ENCODE measurements around the gene SLC25A53.

The SLC25A53 gene

GRCh38 chrX:104166735-104167436 is 10.1 kb upstream of the SLC25A53 start:
- H3K27ac ChIP-seq (ENCODE audit: low read depth, low read length) = no peak overlapping the region
- no peaks in the 10 kb centered on the region for H3K27me3 ChIP-seq (ENCODE audit: low read length)
- no peak for TF ChIP-seq CTCF (IDR thresholded peaks at IDR 0.05; ENCODE audit: insufficient read depth, low read length, poor library complexity, severe bottlenecking)
- no peak for TF ChIP-seq EZH2phosphoT487 (conservative IDR thresholded peaks at IDR 0.05; ENCODE audit: low read length)
- peak overlapping the region; percentile 91 for H3K4me2 ChIP-seq (ENCODE audit: low read depth, low read length, poor library complexity, severe bottlenecking)
- H3K9me3 ChIP-seq (ENCODE audit: insufficient read depth, low read length) = no peaks in the 10 kb centered on the region
- H4K20me1 ChIP-seq (ENCODE audit: low read depth, low read length) = no peaks in the 10 kb centered on the region
- peak overlapping the region; percentile 26 for H2AFZ ChIP-seq (ENCODE audit: low read depth, low read length, severe bottlenecking)
- peak overlapping the region; percentile 84 for H3K9ac ChIP-seq (ENCODE audit: low read length)
- H3F3A ChIP-seq (ENCODE audit: insufficient read depth) = no peaks in the 10 kb centered on the region
- no peaks in the 10 kb centered on the region for H3K36me3 ChIP-seq (ENCODE audit: low read length)
- H3K79me2 ChIP-seq (ENCODE audit: insufficient read depth, low read length) = peaks cover 47% of the 10 kb centered on the region
- H3K9me2 ChIP-seq (replicated peaks; ENCODE audit: insufficient read depth, low read length) = no peaks in the 10 kb centered on the region
- H3K4me3 ChIP-seq (ENCODE audit: insufficient read depth, low read length, poor library complexity, severe bottlenecking) = peak overlapping the region; percentile 60

GRCh38 chrX:104165894-104166734 is 9.3 kb upstream of the SLC25A53 start, which contains the start of gene FAM199X:
TSS of gene FAM199X (plus strand) at chrX:104166453. CDS start at chrX:104166786, 333 bp downstream.
- H3K9ac ChIP-seq (ENCODE audit: low read length) = peak within 1 kb of the TSS; percentile 84
- peak within 1 kb of the TSS; percentile 60 for H3K4me3 ChIP-seq (ENCODE audit: insufficient read depth, low read length, poor library complexity, severe bottlenecking)
- no peaks in the 10 kb centered on the region for H3K9me2 ChIP-seq (replicated peaks; ENCODE audit: insufficient read depth, low read length)
- no peaks in the 10 kb centered on the region for H3K36me3 ChIP-seq (ENCODE audit: low read length)
- H4K20me1 ChIP-seq (ENCODE audit: low read depth, low read length) = no peaks in the 10 kb centered on the region
- no peak for TF ChIP-seq EZH2phosphoT487 (conservative IDR thresholded peaks at IDR 0.05; ENCODE audit: low read length)
- TF ChIP-seq CTCF (IDR thresholded peaks at IDR 0.05; ENCODE audit: insufficient read depth, low read length, poor library complexity, severe bottlenecking) = no peak
- no peak within 1 kb of the TSS for H3K27ac ChIP-seq (ENCODE audit: low read depth, low read length)
- peak within 1 kb of the TSS; percentile 91 for H3K4me2 ChIP-seq (ENCODE audit: low read depth, low read length, poor library complexity, severe bottlenecking)
- no peaks in the 10 kb centered on the region for H3K9me3 ChIP-seq (ENCODE audit: insufficient read depth, low read length)
- H3K27me3 ChIP-seq (ENCODE audit: low read length) = no peaks in the 10 kb centered on the region
- H2AFZ ChIP-seq (ENCODE audit: low read depth, low read length, severe bottlenecking) = peak within 1 kb of the TSS; percentile 74
- peaks cover 42% of the 10 kb centered on the region for H3K79me2 ChIP-seq (ENCODE audit: insufficient read depth, low read length)
- H3F3A ChIP-seq (ENCODE audit: insufficient read depth) = no peaks in the 10 kb centered on the region

GRCh38 chrX:104151037-104151436 is 5.8 kb downstream of the SLC25A53 start:
- Histone ChIP-seq H3K36me3 (ENCODE audit: low read length) (no peaks in the 10 kb centered on the region), H3K9me2 (replicated peaks; ENCODE audit: insufficient read depth, low read length) (no peaks in the 10 kb centered on the region), H3K27ac (ENCODE audit: low read depth, low read length) (no peak overlapping the region), H3K4me2 (ENCODE audit: low read depth, low read length, poor library complexity, severe bottlenecking) (no peak overlapping the region), H3K9me3 (ENCODE audit: insufficient read depth, low read length) (no peaks in the 10 kb centered on the region), H3K9ac (ENCODE audit: low read length) (no peak overlapping the region), H4K20me1 (ENCODE audit: low read depth, low read length) (no peaks in the 10 kb centered on the region), H3K4me3 (ENCODE audit: insufficient read depth, low read length, poor library complexity, severe bottlenecking) (no peak overlapping the region), H2AFZ (ENCODE audit: low read depth, low read length, severe bottlenecking) (no peak overlapping the region), H3K79me2 (ENCODE audit: insufficient read depth, low read length) (peaks cover 8% of the 10 kb centered on the region; the same call in 1 of the 2 replicates), H3F3A (ENCODE audit: insufficient read depth) (no peaks in the 10 kb centered on the region), H3K27me3 (ENCODE audit: low read length) (no peaks in the 10 kb centered on the region)
- no peak for TF ChIP-seq EZH2phosphoT487 (conservative IDR thresholded peaks at IDR 0.05; ENCODE audit: low read length)
- no peak for TF ChIP-seq CTCF (IDR thresholded peaks at IDR 0.05; ENCODE audit: insufficient read depth, low read length, poor library complexity, severe bottlenecking)
